SK-N-DZ (cell line): ENCODE measurements around the gene PAPPA2.

Experiments
- DNase-seq: peaks from one replicate; pipeline ENCODE4 v3.0.0-alpha.2; 2015; ENCODE audit warnings: low spot score

Gene PAPPA2

DNA sequence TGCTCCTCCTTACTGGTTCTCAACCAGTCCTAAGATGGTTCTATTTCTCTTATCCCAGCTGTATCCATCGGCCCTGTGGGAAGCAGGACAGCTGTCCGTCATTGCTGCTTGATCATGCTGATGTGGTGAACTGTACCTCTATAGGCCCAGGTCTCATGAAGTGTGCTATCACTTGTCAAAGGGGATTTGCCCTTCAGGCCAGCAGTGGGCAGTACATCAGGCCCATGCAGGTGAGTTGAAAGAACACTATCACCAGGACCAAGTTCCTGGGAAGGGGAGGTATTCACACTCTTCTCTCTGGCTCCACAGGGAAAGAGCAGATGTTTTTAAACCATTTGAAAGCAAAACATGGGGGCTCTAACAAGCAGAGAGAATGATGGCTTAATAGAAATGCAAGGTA is 302.6 kb downstream of the PAPPA2 start:
- no peak for DNase-seq

DNA sequence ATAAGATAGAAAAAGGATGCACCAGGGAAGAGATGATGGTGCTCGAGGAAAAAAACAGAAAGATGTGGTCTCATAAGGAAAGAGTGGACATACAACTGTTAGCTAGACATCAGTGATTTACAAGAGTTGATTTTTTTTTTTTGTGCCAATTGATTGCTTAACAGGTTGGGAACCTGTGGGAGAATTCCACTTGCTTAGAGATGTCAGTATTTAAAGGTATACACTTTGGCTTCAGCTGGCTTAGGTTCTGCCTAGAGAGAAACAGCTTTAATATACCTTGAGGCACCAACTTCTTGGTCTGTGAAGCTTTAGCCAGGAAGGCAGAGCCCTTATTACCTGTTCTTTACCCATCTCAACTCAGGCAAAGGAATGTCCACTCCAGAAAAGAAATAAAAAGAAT is 303.8 kb downstream of the PAPPA2 start:
- DNase-seq: no peak

DNA sequence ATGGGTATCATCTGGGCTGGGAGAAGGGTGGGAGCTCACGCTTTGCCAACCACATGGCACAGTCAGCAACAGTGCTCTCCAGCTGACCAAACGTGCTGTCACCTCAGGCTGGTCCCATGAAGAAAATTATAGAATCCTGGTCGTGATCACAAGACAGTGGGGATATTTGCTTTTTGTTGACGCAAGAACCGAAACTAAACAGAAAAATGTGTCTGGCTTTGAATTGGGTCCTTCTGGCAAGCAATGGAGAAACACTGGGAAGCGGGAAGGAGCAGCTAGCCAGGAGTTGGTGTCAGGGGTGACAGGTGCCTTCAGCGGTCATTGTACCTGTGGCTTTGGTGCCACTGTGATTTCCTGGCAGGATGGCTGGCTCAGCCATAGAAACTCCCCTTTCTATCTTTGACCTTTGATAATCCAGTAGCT is 304.8 kb downstream of the PAPPA2 start:
- no peak for DNase-seq

DNA sequence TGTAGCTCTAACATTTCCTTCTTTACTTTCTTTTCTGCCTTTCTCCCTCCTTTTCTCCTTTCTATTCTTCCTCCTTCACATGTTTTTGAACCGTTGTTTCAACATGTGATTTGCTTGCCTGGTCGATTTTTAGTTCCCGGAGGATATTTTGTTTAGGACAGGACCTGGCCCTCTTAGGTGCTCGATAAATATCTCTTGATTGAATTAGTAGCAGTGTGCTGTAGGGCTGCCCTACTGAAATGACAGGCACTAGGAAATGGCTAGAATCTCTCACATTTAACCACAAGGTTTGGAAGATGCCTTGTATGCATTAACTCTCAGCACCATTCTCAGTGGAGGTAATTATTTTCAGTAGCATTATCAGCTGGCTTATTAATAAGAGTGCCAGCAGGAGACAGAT is 305.6 kb downstream of the PAPPA2 start:
- DNase-seq: peak; percentile 54

DNA sequence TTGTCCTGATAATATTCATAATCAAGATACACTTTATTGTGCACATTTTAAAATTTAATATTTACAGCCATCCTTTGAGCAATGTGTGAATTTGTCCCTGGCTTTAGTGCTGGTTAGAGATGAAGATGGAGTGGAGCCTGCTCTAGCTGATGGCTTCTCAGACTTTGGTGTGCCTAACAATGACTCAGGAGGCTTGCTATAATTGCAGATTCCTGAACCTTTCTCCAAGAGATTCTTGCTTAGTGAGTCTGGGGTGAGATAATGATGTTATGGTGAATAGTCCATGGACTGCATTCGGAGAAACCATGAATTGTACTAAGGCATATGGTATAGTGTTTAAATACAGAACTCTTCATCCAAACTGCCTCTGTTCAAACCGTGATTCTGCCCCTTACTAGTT is 307.1 kb downstream of the PAPPA2 start:
- DNase-seq: no peak

DNA sequence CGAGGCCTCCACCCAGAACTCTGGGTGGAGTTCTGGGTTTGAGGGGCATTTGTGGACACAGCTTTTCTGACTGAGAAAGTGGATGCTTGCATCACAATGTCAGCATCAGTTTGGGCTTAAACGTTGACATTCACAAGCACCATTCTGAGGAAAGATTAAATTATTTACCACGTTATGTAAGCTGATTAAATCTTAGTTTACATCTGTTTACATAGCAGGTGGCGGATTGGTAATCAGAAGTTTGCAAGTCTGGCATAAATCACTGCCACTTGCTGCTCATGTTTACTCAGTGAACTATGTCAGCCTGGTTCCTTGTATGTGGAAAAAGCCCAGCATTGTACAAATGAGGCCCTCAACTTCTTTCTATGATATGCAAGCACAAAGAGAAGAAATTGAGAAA is 310.1 kb downstream of the PAPPA2 start:
- DNase-seq: peak; percentile 87

DNA sequence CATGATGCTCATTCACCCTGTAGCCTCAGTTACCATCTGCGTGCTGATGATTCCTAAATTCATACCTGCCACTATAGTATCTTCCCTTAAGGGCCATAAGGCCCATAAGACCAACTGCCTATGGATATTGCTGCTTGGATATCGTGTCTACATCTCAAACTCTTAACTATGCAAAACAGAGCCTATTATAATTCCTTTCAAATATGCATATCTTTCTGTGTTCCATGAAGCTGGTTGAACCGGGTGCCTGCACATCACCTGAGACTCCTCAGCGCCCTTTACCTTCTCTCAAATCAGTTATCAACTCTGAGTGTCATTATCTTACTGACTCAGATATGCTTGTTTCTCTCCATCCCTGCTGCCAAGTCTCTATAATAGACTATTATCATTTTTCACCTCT is 311.2 kb downstream of the PAPPA2 start:
- DNase-seq: no peak

DNA sequence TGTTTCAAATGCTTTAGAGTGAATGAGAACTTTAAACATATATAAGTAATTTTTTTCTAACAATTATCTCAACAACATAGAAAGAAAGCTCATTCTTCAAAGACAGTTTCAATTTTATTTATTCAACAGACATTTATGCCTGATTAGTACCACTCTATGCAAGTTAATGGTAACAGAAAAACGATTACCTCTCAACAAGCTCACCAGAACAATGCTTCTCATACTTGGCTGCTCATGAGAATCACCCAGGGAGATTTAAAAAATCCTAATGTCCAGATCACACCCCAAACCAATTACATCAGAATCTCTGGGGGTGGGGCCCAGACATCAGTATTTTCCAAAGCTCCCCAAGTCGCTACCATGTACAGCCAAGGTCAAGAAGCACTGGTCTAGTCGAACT is 312.4 kb downstream of the PAPPA2 start:
- DNase-seq: no peak

DNA sequence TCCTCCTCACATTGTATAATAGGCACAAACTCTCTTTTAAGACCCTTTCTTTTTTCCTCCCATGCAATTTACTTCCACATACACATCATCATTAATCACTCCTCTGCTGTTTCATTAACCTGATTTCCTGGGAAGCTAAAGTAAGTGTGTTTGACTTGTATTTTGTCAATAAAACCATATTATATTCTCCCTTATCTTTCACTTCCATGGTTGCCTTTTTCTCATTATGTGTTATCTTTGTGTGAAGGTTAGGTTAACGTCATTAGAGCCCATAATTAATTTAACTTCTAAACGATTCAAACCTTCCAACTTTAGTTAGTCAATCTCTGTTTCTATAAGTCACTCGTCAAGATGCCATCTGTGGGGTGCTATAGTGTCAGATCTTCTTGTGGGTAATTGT is 313.0 kb downstream of the PAPPA2 start:
- DNase-seq: peak; percentile 89

DNA sequence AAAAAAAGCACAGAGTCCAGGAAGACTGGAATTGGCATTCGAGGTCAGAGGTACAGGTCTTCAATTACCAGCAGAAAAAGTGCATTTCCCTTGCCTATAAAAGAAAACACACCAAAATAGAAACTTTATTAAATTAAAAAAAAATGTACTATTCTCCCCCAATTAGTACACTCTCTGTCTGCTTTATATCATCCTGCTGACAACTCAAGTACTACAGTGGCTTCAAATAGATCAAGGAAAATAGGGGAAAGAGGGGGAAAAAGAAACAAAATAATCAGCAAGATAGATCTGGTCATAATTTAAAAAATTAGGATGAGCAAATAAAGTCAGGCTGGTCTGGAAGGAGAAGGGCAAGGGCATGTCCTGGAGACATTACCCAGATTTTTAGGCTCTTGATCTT is 315.1 kb downstream of the PAPPA2 start:
- DNase-seq: peak; percentile 92

DNA sequence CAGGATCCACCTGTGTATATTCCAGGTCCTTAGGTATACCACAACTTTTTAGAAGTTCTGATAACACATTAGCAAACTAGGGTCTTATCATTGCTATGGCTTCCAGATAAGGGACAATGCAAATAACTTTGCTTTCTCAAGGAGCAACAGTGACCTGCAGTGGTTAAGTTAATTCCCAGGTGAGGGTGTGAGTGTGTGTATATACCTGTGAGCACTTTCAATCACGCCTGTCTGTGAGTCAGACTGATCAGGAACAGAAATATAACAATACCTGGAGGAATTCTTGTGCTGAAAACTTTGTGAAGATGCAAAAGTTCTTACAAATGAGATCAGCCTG is 317.0 kb downstream of the PAPPA2 start:
- no peak for DNase-seq

DNA sequence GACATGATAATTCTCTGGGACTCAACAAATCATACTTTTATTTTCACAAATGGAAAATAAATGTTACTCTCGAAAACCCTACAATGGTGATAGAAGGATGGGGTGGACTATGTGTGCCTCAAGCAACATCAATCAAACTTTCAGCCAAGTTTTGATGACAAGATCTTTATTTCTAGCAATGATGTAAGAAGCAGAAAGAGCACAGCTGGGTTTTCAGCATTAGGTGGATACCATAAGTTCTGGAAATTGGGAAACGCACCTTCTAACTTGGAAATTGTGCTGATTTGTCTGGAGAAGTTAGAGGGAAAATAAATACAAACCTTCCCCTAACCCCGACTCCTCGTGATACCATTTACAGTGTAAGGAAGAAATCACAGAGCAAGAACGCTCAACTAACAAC is 320.3 kb downstream of the PAPPA2 start:
- no peak for DNase-seq

DNA sequence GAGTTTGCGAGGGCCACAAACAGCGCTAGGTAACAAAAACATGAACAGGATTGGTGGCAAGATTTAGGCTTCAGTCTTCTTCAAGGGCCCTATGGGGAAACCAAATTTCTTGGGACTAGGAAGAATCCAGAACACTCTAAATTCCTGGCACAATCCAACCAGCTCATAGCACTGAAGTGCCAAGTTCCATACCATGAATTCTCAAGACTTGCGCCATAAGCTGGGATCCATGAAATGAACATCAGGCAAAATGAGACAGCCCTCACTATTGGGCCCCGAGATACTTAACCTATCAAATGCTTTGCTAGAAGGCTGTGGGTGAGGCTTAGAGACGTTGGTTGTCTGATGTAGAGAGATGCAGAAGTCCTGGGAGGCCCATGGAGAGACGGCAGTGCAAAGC is 322.1 kb downstream of the PAPPA2 start:
- DNase-seq: no peak

DNA sequence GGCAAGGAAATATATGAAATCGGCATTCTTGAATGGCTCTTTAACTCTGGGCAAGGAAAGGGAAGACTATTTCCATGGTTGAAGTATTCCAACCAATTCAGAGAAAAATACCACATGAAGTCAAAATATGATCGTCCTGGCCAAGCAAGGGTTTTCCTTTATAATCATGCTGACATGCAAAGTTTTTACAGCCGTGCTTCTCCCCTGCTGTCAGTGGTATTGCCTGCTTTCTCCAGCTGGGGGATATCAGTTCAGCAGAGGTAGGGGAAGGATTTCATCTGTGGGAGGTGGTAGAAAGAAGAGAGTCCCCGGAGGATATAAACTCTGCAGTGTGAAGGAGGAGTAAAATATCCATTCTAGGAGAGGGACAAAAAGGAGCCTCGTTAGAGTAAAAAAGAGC is 322.8 kb downstream of the PAPPA2 start:
- no peak for DNase-seq

DNA sequence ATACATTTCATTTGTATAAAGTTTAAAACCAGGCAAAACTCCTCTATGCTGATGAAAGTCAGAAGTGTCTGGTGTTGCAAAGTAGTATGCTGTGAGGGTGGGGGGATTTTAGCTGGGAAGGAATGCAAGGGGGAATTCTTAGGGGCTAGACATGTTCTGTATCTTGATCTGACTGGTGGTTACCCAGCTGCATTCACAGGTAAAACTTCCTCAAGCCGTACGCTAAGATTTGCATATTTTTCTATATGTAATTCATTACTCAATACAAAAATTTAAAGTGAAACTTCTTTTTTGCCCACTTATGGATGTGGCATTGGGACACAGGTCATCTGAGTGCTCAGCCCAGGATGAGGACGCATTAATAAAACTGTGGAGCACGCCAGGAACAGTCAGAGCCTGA is 323.3 kb downstream of the PAPPA2 start:
- no peak for DNase-seq

DNA sequence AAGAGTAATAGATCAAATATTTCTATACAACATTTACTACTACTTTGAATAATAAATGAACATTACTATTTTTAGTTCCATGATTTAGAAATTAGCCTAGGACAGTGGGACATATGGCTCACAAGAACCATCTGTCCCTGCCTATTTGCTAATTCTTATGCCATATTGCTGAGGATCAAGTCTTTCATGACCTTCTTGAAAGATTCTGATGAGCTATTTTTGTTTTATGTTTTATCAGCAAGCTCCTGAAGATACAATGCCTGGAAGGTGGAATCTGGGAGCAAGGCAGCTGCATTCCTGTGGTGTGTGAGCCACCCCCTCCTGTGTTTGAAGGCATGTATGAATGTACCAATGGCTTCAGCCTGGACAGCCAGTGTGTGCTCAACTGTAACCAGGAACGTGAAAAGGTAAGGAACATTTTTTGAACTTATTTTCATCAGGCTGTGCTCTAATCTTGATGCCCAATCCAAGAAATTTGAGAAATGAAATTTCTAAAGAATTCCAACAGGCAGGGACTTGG is 326.7 kb downstream of the PAPPA2 start:
- no peak for DNase-seq

DNA sequence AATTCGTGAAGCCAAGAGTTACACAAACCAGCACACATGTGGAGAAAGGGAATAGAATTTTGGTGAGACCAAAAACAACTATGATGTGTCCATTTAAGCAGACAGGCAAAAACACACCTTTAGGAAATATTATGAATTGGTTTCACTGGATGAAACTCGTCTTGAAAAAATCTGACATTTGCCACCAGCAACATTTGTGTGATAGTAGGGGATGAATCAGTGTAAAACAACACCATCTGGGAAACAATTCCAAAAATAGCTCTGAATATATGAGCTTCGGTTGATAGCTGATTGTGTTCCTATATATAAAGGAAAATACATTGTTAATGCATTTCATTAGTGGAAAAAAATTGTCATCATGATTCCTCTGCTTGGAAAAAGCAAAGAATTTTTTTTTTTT is 327.8 kb downstream of the PAPPA2 start:
- no peak for DNase-seq

DNA sequence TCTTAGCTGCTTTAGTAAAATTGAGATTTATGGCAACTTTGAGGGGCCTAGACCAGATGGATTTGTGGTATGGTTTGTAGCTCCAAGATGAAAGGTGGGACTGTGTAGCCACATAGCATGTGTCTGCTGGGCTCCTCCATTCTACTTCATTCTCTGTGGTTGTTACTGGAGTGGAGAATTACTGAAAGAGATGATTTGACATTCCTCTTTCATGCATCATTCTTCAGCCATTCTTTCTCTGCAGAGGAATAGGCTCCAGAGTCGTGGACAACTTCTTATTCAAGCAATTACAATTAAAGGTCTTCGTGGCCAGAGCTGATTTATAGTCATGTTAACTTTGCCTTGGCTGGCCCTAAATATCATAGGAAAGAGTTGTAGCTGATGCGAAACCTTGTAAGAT is 328.9 kb downstream of the PAPPA2 start:
- DNase-seq: no peak

DNA sequence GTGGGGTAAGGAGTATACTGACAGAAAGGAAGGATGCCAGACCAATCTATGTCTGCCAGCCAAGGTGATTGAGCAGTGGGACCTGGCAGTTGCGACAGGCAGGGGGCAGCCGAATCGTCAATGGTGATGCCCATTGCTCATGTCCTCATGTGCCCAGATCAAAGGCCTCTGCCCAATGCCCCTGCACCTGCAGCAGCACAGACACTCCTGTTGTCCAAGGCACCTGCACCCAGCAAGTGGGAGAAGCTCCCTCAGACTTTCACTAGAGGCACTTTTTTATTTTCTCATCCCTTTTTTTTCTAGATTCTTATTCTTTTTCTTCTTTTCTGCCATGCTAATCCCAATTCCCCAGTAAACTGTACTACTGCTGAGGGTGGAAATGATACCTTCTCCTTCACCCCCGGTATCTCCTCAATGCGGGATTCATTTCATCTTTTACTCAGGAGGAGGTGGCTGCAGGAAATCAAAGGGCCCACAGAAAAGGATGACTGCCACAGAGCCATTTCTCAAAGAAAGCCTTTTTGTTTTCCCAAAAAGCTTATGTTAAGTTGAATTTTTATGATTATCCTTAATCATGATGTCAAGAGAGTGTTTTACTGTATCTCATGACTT is 332.0 kb downstream of the PAPPA2 start:
- no peak for DNase-seq

DNA sequence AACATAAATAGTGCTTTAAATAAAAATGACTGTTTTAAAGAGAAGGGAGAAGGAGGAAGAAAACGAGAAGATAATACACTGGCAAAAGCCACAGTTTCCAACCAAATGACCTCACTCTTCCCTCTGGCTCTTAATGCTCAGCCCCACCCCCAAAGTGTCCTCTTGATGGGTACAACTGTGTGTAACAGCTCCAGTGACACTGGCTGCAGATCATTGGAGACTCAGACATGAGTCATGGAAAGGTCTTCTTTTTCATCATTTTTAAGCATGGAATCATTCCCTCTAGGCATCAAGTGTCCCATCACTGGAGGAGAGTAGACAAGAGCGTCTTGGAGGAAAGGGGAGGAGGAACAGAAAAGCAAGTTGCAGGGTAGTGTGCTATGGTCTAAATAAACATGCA is 333.0 kb downstream of the PAPPA2 start:
- DNase-seq: no peak

DNA sequence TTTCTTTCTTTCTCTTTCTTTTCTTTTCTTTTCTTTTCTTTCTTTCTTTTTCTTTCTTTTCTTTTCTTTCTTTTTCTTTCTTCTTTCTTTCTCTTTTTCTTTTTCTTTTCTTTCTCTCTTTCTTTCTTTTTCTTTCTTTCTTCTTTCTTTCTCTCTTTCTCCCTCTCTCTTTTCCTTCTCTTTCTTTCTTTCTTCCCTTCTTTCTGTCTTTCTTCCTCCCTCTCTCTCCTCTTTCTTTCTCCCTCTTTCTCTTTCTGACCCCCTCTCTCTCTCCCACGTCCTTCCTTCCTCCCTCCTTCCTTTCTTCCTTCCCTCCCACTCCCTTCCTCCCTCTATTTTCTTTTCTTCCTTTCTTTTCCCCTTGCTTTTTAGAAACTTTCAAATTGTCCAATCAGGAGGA is 333.6 kb downstream of the PAPPA2 start:
- no peak for DNase-seq

DNA sequence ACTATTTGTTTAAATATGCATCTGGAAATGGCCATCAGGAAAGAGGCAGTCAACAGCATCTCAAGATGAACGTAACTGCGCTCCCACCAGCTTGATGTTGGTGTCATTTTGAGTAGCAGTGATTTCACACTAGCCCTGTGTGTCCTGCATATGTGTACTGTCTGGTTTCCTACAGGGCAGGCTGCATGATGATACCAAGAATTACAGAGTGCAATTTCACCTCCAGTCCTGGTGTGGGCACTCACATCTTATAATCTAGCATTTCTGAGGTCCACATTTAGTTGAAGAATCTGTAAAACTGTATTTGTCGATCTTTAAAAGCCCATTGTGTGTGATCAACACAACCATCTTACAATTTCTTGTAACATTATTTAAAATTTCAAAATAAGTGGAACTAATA is 336.4 kb downstream of the PAPPA2 start:
- DNase-seq: no peak

DNA sequence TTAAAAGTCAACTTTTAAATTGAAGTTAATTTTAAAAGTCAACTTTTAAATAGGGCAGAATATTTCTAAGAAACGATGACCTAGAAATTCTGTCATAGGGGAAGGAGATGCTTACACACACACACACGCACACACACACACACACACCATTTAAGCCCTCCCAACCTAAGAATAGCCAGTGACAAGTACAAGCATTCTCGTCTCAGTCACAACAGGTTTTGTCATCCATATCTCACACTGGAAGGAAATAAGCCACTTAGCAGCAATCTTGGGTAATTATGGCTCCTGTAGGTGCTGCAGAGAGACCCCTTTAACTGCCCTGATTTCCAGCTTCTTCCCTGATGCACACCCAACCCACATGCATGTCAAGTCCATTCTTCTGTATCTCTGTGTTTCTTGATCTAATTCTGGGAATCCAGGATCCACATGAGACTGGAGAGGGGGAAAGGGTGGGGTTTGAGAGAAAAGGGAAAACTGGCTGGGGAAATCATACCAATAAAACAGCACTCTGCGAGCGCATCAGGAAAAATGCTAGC is 338.1 kb downstream of the PAPPA2 start:
- DNase-seq: no peak

DNA sequence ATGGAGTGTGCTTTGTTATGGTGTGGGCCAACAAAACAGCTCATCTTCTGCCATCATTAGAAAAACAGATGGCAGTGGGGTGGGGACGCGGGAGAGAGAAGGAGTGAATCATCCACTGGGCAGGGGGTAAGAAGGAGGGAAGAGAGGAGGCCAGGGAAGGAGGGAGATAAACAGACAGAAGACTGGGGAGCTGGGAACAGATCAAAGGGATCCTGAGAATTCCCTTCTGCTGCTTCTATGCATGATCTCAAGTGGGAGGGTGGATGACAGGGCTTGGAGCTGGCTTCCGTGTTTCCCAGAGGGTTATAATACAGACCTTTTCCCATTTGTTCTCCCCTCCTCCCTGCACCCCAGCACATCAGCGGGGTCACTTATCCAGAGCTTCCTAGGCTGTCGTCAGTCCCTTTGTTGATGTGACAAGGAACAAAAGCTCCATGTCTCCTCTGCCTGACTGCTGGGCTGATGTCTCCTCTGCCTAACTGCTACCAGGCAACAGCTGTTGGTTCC is 338.6 kb downstream of the PAPPA2 start:
- DNase-seq: no peak
